Measurements from ENCODE around the gene ARHGAP42. TPM values are rescaled to one million over a fixed set of nuclear protein-coding genes. Genes with fewer than 3 reads are reported as not detected.

Gene ARHGAP42
- total RNA-seq, 6 experiments from 2014 or later, result 1.1 to 3.1 (median 2.3) TPM

- Mint-ChIP-seq H3K9me3 (no peaks in the 10 kb centered on the region), H3K27me3 (ENCODE audit: insufficient read depth) (peaks cover 4% of the 10 kb centered on the region; the same call in 1 of the 2 replicates), H3K27ac (no peak overlapping the region), H3K4me1 (ENCODE audit: low read depth) (no peaks in the 10 kb centered on the region), H3K36me3 (ENCODE audit: low read depth) (no peaks in the 10 kb centered on the region), H3K4me3 (no peak overlapping the region)
- TF ChIP-seq CTCF (IDR thresholded peaks at IDR 0.05), result no peak
- DNase-seq, result no peak
Observed at GRCh38 chr11:100824041-100824809, 137.1 kb downstream of the ARHGAP42 start.

GRCh38 chr11:100825626-100826025 lies 138.5 kb downstream of the ARHGAP42 start:
- H3K27me3 Mint-ChIP-seq (ENCODE audit: insufficient read depth), result peaks cover 4% of the 10 kb centered on the region; the same call in 1 of the 2 replicates
- H3K27ac Mint-ChIP-seq, result no peak overlapping the region
- peaks cover 4% of the 10 kb centered on the region for H3K4me1 Mint-ChIP-seq (ENCODE audit: low read depth)
- TF ChIP-seq CTCF (IDR thresholded peaks at IDR 0.05), result no peak
- no peaks in the 10 kb centered on the region for H3K9me3 Mint-ChIP-seq
- H3K36me3 Mint-ChIP-seq (ENCODE audit: low read depth), result no peaks in the 10 kb centered on the region
- no peak for DNase-seq
- H3K4me3 Mint-ChIP-seq, result no peak overlapping the region

GRCh38 chr11:100827934-100828661 lies 141.0 kb downstream of the ARHGAP42 start:
- Mint-ChIP-seq H3K27ac (no peak overlapping the region), H3K27me3 (ENCODE audit: insufficient read depth) (peaks cover 2% of the 10 kb centered on the region; the same call in 1 of the 2 replicates), H3K9me3 (no peaks in the 10 kb centered on the region), H3K36me3 (ENCODE audit: low read depth) (no peaks in the 10 kb centered on the region), H3K4me3 (no peak overlapping the region), H3K4me1 (ENCODE audit: low read depth) (peaks cover 23% of the 10 kb centered on the region)
- DNase-seq, result no peak
- peak; percentile 39; the same call in 1 of the 2 replicates for TF ChIP-seq CTCF (IDR thresholded peaks at IDR 0.05)

- no peak for DNase-seq
- H3K9me3 Mint-ChIP-seq, result no peaks in the 10 kb centered on the region
- peaks cover 2% of the 10 kb centered on the region; the same call in 1 of the 2 replicates for H3K27me3 Mint-ChIP-seq (ENCODE audit: insufficient read depth)
- H3K4me1 Mint-ChIP-seq (ENCODE audit: low read depth), result peaks cover 29% of the 10 kb centered on the region
- H3K27ac Mint-ChIP-seq, result no peak overlapping the region
- no peak for TF ChIP-seq CTCF (IDR thresholded peaks at IDR 0.05)
- no peaks in the 10 kb centered on the region for H3K36me3 Mint-ChIP-seq (ENCODE audit: low read depth)
- no peak overlapping the region for H3K4me3 Mint-ChIP-seq
Observed at GRCh38 chr11:100830274-100830673, 143.2 kb downstream of the ARHGAP42 start.

GRCh38 chr11:100830978-100831732 lies 144.1 kb downstream of the ARHGAP42 start:
- Mint-ChIP-seq H3K4me1 (ENCODE audit: low read depth) (peaks cover 34% of the 10 kb centered on the region), H3K9me3 (no peaks in the 10 kb centered on the region), H3K27me3 (ENCODE audit: insufficient read depth) (peaks cover 2% of the 10 kb centered on the region; the same call in 1 of the 2 replicates), H3K36me3 (ENCODE audit: low read depth) (no peaks in the 10 kb centered on the region), H3K27ac (no peak overlapping the region; the same call in 1 of the 2 replicates), H3K4me3 (no peak overlapping the region)
- DNase-seq, result peak; percentile 25
- no peak for TF ChIP-seq CTCF (IDR thresholded peaks at IDR 0.05)

All from HFFc6 (cell line).